Measurements from ENCODE around the gene FAM216B. TPM values are rescaled to one million over a fixed set of nuclear protein-coding genes. Genes with fewer than 3 reads are reported as not detected.

FAM216B gene
- total and polyA plus RNA-seq, 9 of the 15 experiments (the other 6 are each of a cell fraction or from before 2014, with no cell fraction given) = not detected

DNA sequence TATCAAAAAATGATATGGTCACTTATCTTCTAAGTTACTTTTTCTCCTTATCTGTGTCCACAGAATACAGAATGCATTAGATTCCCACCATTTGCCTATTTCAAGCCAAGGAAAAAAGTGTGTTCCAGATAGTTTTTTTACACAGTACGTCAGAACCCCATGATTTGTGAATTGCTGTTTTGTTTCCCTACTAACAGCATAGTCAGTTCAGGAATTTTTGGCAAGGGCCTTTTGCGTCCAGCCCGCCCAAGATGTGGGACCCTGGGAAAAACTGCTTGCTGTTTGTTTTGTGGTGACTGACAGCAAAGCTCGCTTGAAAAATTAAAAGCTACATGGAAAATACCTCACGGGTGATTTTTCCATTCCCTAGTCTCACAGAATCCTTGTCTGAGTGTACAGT is 20.4 kb upstream of the FAM216B start:
- Histone ChIP-seq H2AFZ (ENCODE audit: low read depth, low read length) (no peak overlapping the region), H3K9ac (ENCODE audit: insufficient read depth in 1 of 2, low read depth in 2 of 2, low read length in 2 of 2) (no peak overlapping the region), H3K36me3 (ENCODE audit: control insufficient read depth, insufficient read depth, low read length) (no peaks in the 10 kb centered on the region), H3K79me2 (ENCODE audit: control insufficient read depth, insufficient read depth, low read length) (no peaks in the 10 kb centered on the region), H3K27ac (ENCODE audit: extremely low read depth, low read depth, low read length) (no peak overlapping the region), H3K9me3 (replicated peaks; ENCODE audit: control insufficient read depth, insufficient read depth, low read depth, low read length) (no peaks in the 10 kb centered on the region), H3K4me3 (no peak overlapping the region), H3K4me2 (ENCODE audit: insufficient read depth, low read length) (no peak overlapping the region), H3K9me1 (ENCODE audit: control insufficient read depth, insufficient read depth, low read length) (no peaks in the 10 kb centered on the region), H4K20me1 (replicated peaks; ENCODE audit: control insufficient read depth, insufficient read depth, low read length) (no peaks in the 10 kb centered on the region), H3K27me3 (ENCODE audit: control insufficient read depth in 2 of 2, insufficient read depth in 2 of 2, low read length in 2 of 2) (no peaks in the 10 kb centered on the region), H3K4me1 (replicated peaks in 1 of 2; ENCODE audit: control insufficient read depth in 2 of 2, insufficient read depth in 2 of 2, low read length in 2 of 2) (no peaks in the 10 kb centered on the region)
- CTCF ChIA-PET (ENCODE audit: low intra/inter-chr PET ratio) = no interaction called here
- TF ChIP-seq CTBP1 (IDR thresholded peaks at IDR 0.05; ENCODE audit: borderline replicate concordance) = no peak
- no peak for TF ChIP-seq E2F1 (CRISPR knock-in tag; IDR thresholded peaks at IDR 0.05)
- no peak for TF ChIP-seq MBD2 (IDR thresholded peaks at IDR 0.05; ENCODE audit: borderline replicate concordance, low read depth)
- TF ChIP-seq, protein P1, sequence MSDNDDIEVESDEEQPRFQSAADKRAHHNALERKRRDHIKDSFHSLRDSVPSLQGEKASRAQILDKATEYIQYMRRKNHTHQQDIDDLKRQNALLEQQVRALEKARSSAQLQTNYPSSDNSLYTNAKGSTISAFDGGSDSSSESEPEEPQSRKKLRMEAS (CRISPR knock-in tag; IDR thresholded peaks at IDR 0.05) = no peak
- TF ChIP-seq LARP7 (IDR thresholded peaks at IDR 0.05) = no peak
- no peak for TF ChIP-seq CBX1 (IDR thresholded peaks at IDR 0.05; ENCODE audit: low read depth)
- TF ChIP-seq TCF3 (CRISPR knock-in tag; IDR thresholded peaks at IDR 0.05) = no peak
- TF ChIP-seq NCOA2 (IDR thresholded peaks at IDR 0.05; ENCODE audit: partially characterized antibody in 2 of 2) = no peak
- TF ChIP-seq DIDO1 (tag; IDR thresholded peaks at IDR 0.05; ENCODE audit: low read depth) = no peak
- no peak for TF ChIP-seq FOXM1 (IDR thresholded peaks at IDR 0.05; ENCODE audit: low read depth)
- TF ChIP-seq FOXM1 (CRISPR knock-in tag; IDR thresholded peaks at IDR 0.05; ENCODE audit: low read depth) = no peak
- no peak for TF ChIP-seq ZNF644 (tag; IDR thresholded peaks at IDR 0.05; ENCODE audit: low read depth)
- TF ChIP-seq BRD9 (IDR thresholded peaks at IDR 0.05; ENCODE audit: low read depth, partially characterized antibody) = no peak
- no peak for TF ChIP-seq PBX2 (CRISPR knock-in tag; IDR thresholded peaks at IDR 0.05; ENCODE audit: low read depth)
- no peak for TF ChIP-seq PBX2 (tag; conservative IDR thresholded peaks at IDR 0.05; ENCODE audit: low read depth)
- no peak for TF ChIP-seq RHOXF2B (CRISPR knock-in tag; conservative IDR thresholded peaks at IDR 0.05)
- no peak for DNase-seq (ENCODE audit: extremely low read depth in 1 of 4, low spot score in 3 of 4)
- intact Hi-C loops (cut with micrococcal nuclease) = no loop called here
- BruUV-seq (replicated peaks) = no TSS peak
- no peak for FAIRE-seq
- in situ Hi-C loops (cut with MboI) = no loop called here
- ATAC-seq = no peak
- 0% methylated on average over 4 of the region's 5 CpGs for WGBS (ENCODE audit: insufficient coverage, low coverage, missing lambda C conversion rate)
- POLR2A ChIA-PET = no interaction called here

Data from K562 (cell line).